GM18507 (cell line): Measurements from ENCODE around the gene BBX.

Experiments
- DNase-seq: peaks from one replicate; pipeline ENCODE4 v3.0.0; 2011; ENCODE audit warnings: low read depth; ENCODE audit not compliant: insufficient read length; ENCODE audit errors: extremely low spot score
- FAIRE-seq: peaks from 2 replicates; lab custom pipeline; 2011; peaks lifted over from hg19 to GRCh38; lab: Jason Lieb, UNC

BBX gene

DNA sequence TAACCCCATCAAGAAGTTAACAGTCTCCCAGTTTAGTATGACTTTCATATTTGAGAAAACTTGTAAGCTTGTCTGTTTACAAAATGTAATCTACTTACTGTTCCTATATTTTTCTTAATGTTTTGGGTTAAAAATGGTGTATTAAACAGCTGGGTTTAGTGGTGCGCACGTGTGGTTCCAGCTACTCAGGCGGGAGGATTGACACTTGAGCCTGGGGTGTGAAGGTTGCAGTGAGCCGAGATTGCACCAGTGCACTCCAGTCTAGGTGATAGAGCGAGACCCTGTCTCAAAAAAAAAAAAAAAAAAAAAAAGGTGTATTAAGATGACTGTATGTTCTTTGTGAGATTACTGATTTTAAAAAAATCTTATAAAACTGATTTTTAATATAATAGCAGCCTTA is 69.3 kb downstream of the BBX start:
- no peak for FAIRE-seq
- no peak for DNase-seq

DNA sequence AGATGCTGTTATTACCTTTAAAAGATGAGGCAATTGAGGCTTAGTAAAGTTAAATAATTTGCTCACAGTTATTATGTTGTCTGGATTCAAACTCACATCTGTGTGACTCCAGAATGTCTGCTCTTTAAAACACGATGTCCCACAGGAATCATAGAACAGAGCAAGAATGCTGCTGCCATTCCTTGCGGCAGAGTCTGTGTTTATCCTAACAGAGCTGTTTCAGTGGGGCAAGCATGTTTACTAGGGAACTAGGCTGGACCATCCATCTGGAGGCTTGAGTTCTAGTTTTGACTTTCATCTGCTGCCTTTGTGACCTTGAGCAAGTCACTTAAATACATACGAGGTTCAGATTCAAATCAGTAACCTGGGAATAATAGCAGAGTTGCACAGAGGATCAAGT is 72.1 kb downstream of the BBX start:
- no peak for DNase-seq
- no peak for FAIRE-seq

DNA sequence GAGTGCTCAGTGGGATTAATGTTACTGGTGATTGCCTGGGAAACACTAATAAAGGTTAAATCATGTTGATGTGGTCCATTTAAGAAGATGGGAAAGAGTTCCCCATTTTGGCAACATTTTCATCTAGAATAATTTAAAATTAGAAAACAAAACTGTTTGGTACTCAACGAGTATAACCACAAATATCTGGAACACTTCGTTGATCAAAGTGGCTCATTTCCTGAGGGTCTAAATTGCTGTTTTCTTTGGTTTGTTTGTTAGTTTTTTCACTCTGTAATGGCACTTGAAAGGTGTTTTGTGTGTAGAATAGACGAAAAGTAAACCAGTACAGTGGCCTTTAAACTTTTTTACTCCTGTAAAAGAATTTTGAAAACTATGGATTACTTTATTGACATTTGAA is 73.9 kb downstream of the BBX start:
- no peak for DNase-seq
- FAIRE-seq: peak; percentile 70

DNA sequence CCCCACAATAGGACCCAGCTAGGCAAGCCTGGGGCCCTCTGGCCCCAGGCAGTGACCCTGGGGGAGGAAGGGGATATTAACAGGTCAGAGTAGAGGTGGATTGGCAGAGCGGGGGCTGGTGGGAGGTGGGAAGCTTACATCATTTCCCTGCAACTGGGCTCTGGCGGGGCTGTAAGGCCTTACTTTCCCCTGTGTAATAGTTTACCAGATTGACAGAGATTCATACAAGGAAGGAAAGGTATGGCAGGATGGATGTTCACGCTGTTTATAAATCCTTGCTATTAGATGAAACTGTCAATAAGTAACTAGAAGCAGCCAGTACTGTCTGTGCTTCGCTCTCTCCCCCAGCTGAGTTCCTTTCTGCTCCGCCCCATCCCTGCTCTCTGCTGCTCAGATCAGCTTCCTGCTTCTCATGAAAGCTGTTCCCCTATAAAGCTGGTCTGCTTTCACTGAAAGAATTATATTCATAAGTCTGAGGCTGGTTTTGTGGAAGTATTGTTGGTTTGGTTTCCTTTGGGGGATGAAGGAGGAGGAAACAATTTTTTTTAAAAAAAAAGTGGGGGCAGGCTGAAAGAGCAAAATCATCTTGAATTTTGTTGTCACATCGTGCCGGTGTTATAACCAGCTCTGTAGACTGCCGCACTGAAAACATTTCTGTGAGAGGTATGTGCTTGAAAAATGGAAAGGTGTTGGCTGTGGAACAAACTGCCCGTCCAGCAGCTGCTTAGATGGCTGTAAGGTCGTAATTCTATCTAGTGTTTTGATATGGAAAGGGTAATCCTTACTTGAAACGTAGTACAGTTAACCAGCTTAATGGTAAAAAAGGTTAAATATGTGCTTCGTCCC is 76.4 kb downstream of the BBX start:
- peak; percentile 18 for DNase-seq
- FAIRE-seq: peak; percentile 97

DNA sequence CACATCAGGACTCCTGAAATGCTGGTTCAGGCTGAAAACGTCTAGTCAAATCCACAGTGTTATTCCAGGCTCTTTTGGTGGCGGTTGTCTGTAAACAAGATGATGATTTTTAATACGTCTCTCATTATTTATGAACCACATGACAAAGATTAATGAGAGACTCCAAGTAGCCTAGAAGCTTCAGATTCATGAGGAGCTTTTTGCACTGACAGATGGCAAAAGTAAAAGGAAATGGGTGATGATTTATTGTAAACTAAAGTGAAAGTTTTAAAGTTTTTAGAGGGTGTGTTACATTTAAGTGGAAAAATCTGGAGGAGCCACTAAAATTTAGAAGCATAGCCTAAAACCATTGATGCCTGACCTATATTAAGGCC is 77.0 kb downstream of the BBX start:
- no peak for DNase-seq
- FAIRE-seq: no peak

DNA sequence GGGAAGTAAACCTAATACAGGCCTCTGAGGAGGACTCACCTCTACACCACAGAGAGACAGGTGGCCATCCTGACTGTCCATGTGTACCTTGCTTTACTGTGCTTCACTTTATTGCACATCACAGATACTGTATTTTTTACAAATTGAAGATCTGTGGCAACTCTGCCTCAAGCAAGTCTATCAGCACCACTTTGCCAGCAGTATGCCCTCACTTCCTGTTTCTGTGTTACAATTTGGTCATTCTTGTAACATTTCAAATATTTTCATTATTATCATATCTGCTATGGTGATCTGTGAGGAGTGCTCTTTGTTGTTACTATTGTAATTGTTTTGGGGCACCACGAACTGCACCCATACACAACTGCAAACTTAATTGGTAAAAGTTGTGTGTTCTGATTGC is 78.0 kb downstream of the BBX start:
- FAIRE-seq: no peak
- no peak for DNase-seq

DNA sequence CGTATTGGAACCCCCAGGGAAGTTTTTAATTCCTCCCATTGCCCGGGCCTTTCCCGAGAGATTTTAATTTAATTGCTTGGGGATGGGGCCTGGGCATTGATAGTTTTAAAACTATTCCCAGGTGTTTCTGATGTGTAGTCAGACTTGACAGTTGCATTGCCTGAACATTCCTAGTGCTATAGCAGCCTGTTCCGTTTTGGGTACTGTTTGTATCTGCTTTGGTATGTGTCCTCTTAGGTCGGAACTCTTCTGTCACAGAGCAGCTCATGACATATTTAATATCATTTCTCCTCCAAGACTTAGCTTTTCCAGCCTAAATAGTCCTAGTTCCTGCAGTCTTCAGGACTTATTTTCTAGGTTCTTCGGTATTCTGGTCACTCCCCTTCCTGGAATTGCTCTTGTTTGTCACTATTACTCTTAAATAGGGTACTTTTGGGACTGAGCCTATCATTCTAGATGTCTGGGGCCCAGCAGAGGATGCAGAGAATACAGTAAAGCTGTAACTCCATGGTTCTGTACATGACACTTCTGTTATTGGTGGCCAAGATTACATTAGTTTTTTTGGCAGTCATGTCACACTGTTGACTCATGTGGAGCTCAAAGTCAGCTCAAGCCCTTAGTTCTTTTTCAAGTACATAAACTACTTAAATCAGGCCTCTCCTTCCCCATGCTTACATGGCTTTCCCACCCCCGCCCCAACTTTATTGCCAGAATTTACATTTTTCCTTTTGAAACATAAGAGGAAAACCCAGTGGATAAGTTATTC is 81.5 kb downstream of the BBX start:
- DNase-seq (no peak), FAIRE-seq (no peak)

DNA sequence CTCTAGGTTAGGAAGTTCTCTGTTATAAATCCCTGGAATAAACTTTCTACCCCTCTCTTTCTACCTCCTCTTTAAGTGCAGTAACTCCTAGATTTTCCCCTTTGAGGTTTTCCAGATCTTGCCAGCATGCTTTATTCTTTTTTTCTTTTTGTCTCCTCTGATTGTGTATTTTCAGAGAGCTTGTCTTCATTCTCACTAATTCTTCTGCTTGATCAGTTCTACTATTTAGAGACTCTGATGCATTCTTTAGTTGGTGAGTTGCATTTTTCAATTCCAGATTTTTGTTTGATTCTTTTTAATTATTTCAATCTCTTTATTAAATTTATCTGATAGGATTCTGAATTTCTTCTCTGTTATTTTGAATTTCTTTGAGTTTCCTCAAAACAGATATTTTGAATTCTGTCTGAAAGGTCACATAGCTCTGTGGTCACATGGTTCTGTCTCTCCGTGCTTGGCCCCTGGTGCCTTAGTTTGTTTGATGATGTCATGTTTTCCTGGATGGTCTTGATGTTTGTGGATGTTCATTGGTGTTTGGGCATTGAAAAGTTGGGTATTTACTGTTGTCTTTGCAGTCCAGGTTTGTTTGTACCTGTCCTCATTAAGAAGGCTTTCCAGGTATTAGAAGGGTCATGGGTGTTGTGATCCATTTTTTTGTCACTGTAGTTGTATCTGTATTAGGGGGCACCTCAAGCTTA is 89.2 kb downstream of the BBX start:
- DNase-seq (no peak), FAIRE-seq (no peak)

DNA sequence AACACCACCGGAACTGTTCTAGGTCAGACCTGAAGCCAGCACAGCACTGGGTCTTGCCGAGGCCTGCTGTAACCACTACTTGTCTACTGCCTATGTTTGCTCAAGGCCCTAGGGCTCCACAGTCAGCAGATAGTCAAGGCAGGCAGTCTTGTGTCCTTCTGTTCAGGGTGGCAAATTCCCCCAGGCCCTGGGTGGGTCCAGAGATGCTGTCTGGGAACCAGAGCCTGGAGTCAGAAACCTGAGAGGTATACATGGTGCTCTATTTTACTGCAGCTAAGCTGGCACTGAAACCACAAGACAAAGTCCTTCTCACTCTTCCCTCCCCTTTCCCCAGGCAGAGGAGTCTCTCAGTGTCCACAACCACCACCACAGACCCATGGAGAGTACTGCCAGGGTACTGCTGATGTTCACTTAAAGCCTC is 89.9 kb downstream of the BBX start:
- DNase-seq: no peak
- no peak for FAIRE-seq

DNA sequence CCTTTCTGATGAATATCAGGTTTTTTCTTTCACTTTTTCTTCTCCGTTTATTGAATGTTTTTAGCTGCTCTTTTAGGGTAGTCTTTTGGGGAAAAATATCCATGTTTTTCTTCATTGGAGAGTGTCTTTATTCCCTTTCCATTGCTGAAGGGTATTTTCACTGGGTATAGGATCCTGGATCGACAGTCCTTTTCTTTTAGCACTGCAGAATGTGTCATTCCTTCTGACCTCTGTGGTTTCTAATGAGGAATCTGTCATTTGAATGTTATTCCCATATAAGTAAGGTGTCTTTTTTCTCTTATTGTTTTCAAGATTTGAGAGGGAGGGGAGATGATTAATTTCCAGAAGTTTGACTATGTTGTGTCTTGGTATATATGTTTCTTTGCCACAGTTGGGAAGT is 96.8 kb downstream of the BBX start:
- DNase-seq: no peak
- peak; percentile 55 for FAIRE-seq

DNA sequence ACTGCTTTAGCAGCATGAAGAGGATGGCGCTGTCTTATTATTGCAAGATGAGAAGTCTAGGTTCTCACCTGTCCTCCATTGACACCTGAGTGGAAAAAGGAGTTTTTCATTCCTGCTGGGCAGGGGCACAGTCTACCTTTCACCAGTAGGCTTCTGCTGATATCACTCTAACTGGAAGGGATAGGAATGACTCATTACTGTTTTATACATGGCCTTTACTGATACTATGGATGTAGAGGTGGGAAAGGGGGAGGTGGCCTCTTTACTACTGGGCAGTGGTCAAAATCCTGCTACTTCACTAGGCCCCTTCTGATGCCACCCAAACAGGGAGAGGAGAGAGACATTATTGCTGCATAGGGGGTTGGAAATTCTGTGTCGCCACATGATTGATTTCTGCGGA is 97.8 kb downstream of the BBX start:
- no peak for DNase-seq
- FAIRE-seq: no peak

DNA sequence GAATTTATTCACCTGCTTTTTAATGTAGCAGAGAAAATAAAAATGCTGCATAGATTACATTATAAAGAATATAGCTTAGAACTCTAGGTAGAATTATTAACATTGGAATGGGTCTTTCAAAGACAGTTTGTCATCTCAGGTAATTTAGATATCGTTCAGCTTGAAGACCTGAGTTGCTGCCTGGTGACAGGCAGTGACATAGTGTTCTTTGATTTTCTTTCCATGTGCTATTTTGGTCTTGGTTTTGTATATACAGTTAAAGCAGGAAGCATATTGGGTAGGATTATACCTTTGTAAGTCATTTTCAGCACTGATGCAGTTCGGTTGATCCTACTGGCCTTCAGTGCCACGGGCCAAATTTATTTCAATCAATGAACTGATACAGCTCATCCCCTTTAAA is 98.7 kb downstream of the BBX start:
- DNase-seq (no peak), FAIRE-seq (no peak)

DNA sequence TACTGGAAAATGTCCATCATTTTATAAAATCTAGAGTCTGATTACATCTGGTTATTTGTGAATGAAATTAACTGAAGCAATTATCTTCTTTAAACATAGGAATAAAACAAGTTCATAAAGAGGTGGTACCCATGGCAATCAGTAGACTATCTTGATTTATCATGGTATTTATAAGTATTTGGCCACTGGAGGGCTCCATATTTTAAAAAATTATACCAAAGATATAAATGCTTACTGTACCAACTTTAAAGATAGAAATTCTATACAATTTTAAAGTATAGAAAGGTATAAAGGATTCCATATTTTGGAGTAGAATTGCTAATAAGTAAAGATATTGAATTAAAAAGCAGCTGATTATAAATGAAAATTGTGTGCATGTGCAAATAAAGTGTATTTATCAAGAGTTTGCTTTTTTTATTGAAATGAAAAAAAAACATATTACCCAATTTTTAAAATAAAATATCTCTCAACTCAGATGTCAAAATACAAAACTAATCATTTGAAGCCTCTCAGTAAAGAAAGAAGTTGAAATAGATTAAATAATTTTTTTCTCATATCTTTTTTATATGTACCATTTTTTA is 105.3 kb downstream of the BBX start:
- DNase-seq (no peak), FAIRE-seq (no peak)

DNA sequence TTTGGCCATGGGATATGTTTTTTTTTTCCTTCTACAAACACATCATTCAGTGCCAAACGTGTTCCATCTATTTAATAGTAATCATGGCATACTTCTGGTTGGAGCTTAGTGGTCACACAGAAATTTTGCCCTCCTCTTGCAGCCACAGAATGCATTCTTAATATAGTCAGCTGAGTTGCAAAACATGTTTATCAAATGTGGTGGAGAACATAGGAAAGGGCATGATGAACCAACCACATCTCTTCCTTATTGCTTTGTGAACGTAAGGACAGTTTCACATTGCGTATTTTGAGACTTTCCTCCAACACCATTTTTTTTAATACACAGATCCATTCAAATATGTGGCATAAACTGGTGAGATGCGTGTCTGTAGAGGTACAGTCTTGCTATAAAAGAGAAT is 106.8 kb downstream of the BBX start:
- DNase-seq (no peak), FAIRE-seq (no peak)

DNA sequence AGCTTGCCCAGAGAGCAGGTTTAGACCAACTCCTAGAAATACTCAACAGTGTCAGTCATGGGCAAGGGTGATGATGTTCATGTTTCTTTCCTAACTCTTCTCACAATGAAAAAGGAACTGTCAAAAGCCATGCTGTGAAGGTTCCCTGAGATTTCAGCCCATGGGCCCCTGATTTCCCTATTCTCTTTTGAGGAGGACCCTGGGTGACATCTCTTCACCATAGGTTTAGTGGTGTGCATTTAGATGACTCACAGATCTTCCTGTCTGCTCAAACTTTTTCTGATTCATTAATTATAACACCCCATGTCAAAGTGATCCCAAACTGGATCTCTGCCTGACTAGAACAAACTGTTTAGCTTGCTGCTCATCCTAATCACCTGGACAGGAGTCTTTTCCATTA is 108.0 kb downstream of the BBX start:
- no peak for FAIRE-seq
- no peak for DNase-seq

DNA sequence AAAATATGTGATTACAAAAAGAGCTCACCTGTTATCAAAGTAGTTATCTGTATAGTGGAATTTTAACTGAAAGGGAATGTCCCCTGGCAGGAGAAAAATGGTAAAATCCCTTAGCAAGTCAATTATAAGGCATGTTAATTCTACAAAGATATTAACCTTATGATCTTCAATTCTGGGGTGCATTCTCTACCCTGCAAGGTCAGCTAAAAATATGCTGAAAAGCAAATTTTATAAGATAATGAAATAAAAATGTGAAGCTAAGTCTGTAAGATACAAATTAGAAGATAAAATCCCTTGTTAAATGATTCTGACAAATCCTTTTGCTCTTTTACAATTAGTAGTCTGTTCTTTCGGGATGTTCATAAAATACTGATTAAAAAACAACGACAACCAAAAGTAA is 109.8 kb downstream of the BBX start:
- no peak for FAIRE-seq
- no peak for DNase-seq

DNA sequence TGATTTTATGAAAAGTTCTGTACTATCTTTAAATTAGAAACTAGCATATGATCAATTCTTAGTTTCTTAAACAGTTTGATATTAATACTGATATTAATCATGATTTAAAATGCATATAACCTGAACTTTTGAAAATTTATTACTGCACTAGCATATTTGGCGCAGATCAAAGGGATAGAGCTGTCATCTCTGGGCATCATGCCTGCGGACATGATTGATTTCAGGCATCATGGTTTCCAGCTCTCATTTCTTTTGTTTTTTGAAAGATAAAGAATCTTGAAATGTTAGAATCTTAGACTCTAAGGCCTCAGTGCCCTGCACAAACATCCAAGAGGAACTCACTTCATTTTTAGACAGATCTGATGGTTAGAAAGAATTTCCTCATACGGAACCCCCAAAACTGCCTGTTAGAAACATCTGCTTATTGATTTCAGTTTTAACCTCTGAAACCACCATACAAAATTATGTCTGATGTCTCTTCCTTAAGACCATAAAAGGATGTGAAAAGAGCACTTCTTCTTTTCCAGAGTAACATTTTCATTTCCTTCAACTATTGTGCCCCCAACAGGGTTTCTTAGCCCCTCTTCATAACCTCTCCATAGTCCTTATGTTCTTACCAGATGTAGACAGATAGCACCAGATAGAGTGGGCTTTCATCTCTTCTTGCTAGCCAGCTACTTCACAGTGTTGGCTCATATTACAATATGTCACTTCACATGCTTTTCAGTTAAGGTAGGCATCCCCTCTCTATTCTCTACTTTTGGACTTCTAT is 110.8 kb downstream of the BBX start:
- DNase-seq (peak; percentile 11), FAIRE-seq (peak; percentile 88)

DNA sequence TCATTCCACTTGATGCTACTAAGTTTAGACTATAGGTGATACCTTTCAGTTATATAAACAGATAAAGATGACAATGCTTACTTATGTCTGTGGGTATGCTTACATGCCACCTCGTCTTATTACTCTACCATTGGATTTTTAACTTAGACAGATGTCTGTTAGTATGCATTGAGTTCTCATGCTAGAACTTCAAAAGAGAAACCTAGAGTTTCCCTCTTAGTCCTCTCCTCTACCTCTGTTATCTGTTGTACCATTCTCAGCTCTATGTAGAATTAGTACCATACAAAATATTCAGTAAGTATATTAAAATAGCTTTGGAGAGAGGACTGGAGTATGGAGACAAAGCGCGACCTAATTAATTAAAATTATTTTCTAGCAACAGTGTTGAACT is 111.3 kb downstream of the BBX start:
- FAIRE-seq: no peak

DNA sequence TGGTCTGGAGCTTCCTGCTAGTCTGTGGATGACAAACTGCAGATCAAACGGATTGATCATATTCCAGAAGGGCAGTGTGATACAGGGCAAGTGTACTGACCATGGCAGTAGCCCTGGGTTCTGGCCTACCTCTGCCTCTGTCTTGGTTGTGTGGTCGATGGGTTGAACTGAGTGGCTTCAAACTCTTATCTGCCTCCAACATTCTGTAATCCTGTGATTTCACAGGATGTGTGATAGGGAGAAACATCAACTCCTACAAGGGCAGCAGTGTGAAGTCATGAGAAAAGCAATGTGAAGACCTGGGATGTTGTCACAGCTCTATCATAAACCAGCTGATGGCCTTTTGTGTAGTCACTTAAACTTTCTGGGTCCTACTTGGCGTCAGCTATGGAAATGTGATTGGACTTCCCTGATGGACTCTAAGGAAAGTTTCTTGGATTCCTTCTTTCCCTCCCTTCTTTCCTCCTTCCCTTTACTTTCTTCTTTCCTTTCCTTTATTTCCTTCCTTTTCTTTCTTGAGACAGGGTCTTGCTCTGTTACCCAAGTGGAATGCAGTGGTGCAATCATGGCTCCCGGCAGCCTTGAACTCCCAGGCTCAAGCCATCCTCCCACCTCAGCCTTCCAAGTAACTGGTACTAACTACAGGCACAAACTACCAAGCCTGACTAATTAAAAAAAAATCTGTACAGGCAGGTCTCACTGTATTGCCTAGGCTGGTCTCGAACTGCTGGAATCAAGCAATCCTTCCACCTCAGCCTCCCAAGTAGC is 114.8 kb downstream of the BBX start:
- FAIRE-seq: no peak
- no peak for DNase-seq

More for the DNA sequence above, 111.3 kb downstream of the BBX start:
- DNase-seq: no peak
